Spinal cord (tissue), 10 donors: Measurements from ENCODE around the gene RELB. TPM values are rescaled to one million over a fixed set of nuclear protein-coding genes. Genes with fewer than 3 reads are reported as not detected.
A peak's percentile ranks its signal among the peaks of the same experiment; 100 is the strongest.

Experiments used
- DNase-seq, 6 donors: peaks; one replicate each; pipeline versions ENCODE4 v3.0.0 to v3.0.0-alpha.2; 2013 to 2015; ENCODE audit warnings: low spot score in 6 of 6, low read depth in 4 of 6
- H3K27ac ChIP-seq: one replicate; pipeline ENCODE4 v1.5.1; 2013; ENCODE audit warnings: low read depth, low read length, control low read depth
- H3K27me3 ChIP-seq: one replicate; pipeline ENCODE4 v1.6.1; 2013; ENCODE audit warnings: low read length; ENCODE audit not compliant: control insufficient read depth, insufficient read depth
- H3K36me3 ChIP-seq: one replicate; pipeline ENCODE4 v1.6.1; 2013; ENCODE audit warnings: low read length; ENCODE audit not compliant: control insufficient read depth, insufficient read depth
- H3K4me1 ChIP-seq: one replicate; pipeline ENCODE4 v1.6.1; 2013; ENCODE audit warnings: low read length; ENCODE audit not compliant: control insufficient read depth, insufficient read depth
- H3K4me3 ChIP-seq: one replicate; pipeline ENCODE4 v1.5.1; 2013; ENCODE audit warnings: low read depth, low read length, control low read depth
- H3K9me3 ChIP-seq: one replicate; pipeline ENCODE4 v1.6.1; 2013; ENCODE audit warnings: low read length; ENCODE audit not compliant: control insufficient read depth, insufficient read depth
- WGBS: methylation state at CpG from one replicate; pipeline ENCODE4 v1.1.5; 2013; ENCODE audit warnings: missing lambda C conversion rate; ENCODE audit not compliant: insufficient coverage; 5-methylcytosine and 5-hydroxymethylcytosine counted together
- polyA plus RNA-seq, 2 donors: library from polyadenylated mRNA; unstranded; fragments of 120-200 nt; gene quantifications; one replicate each; pipeline ENCODE4 v1.2.1, GENCODE V29; 2013; ENCODE audit not compliant: insufficient read length in 2 of 2
- total RNA-seq, 2 donors: library from RNA; depleted of rRNA in 1 of 2; stranded (reverse); fragments of 120-200 nt in 1 of 2; fragments of >200 nt in 1 of 2; gene quantifications; one replicate each; pipeline versions ENCODE4 v1.2.3 to v1.2.4, GENCODE V29; 2013 to 2014
- donor health status: healthy.

Gene RELB
- total and polyA plus RNA-seq, 4 donors: 2.4 to 4.0 (median 3.4) TPM

GRCh38 chr19:45011959-45012358 is 10.7 kb downstream of the RELB start:
- DNase-seq: no peak
- 93% methylated on average over 31 of the region's 42 CpGs for WGBS
- Histone ChIP-seq H3K27me3 (peaks cover 4% of the 10 kb centered on the region), H3K4me3 (no peak overlapping the region), H3K27ac (no peak overlapping the region), H3K9me3 (no peaks in the 10 kb centered on the region), H3K4me1 (peaks cover 4% of the 10 kb centered on the region), H3K36me3 (peaks cover 3% of the 10 kb centered on the region)

- no peaks in the 10 kb centered on the region for H3K27me3 ChIP-seq
- H3K36me3 ChIP-seq: no peaks in the 10 kb centered on the region
- WGBS: 74% methylated on average over 8 of the region's 13 CpGs
- no peak overlapping the region for H3K4me3 ChIP-seq
- H3K27ac ChIP-seq: no peak overlapping the region
- DNase-seq: peak; percentile 26 to 81 (median 48)
- H3K9me3 ChIP-seq: no peaks in the 10 kb centered on the region
- peaks cover 8% of the 10 kb centered on the region for H3K4me1 ChIP-seq
These were observed 15.4 kb downstream of the RELB start for GRCh38 chr19:45016388-45017314.

GRCh38 chr19:45019187-45019586 is 17.9 kb downstream of the RELB start:
- no peak overlapping the region for H3K4me3 ChIP-seq
- peaks cover 8% of the 10 kb centered on the region for H3K4me1 ChIP-seq
- no peaks in the 10 kb centered on the region for H3K27me3 ChIP-seq
- peaks cover 5% of the 10 kb centered on the region for H3K36me3 ChIP-seq
- 100% methylated on average over 2 of the region's 2 CpGs for WGBS
- no peaks in the 10 kb centered on the region for H3K9me3 ChIP-seq
- no peak for DNase-seq
- no peak overlapping the region for H3K27ac ChIP-seq

- Histone ChIP-seq H3K4me3 (no peak overlapping the region), H3K4me1 (peaks cover 8% of the 10 kb centered on the region)
- WGBS: no CpG with 5 or more reads among the region's 3 CpGs
These were observed 18.8 kb downstream of the RELB start for GRCh38 chr19:45020071-45020470.

GRCh38 chr19:45021971-45022370 is 20.7 kb downstream of the RELB start:
- 80% methylated on average over 14 of the region's 14 CpGs for WGBS
- Histone ChIP-seq H3K4me3 (no peak overlapping the region), H3K4me1 (peaks cover 4% of the 10 kb centered on the region), H3K27ac (no peak overlapping the region), H3K27me3 (no peaks in the 10 kb centered on the region), H3K9me3 (no peaks in the 10 kb centered on the region), H3K36me3 (peaks cover 7% of the 10 kb centered on the region)
- no peak for DNase-seq

More at GRCh38 chr19:45020071-45020470, 18.8 kb downstream of the RELB start:
- no peaks in the 10 kb centered on the region for H3K27me3 ChIP-seq
- H3K9me3 ChIP-seq: no peaks in the 10 kb centered on the region
- DNase-seq: no peak
- no peak overlapping the region for H3K27ac ChIP-seq
- H3K36me3 ChIP-seq: peaks cover 5% of the 10 kb centered on the region

GRCh38 chr19:45023048-45023447 is 21.8 kb downstream of the RELB start:
- DNase-seq: no peak
- 82% methylated on average over 1 of the region's 4 CpGs for WGBS
- Histone ChIP-seq H3K27ac (no peak overlapping the region), H3K9me3 (no peaks in the 10 kb centered on the region), H3K4me1 (no peaks in the 10 kb centered on the region), H3K4me3 (no peak overlapping the region), H3K27me3 (no peaks in the 10 kb centered on the region), H3K36me3 (peaks cover 7% of the 10 kb centered on the region)

GRCh38 chr19:45025264-45025663 is 24.0 kb downstream of the RELB start:
- H3K9me3 ChIP-seq: no peaks in the 10 kb centered on the region
- no peak overlapping the region for H3K27ac ChIP-seq
- no peaks in the 10 kb centered on the region for H3K27me3 ChIP-seq
- peaks cover 11% of the 10 kb centered on the region for H3K36me3 ChIP-seq
- 89% methylated on average over 5 of the region's 9 CpGs for WGBS
- no peak overlapping the region for H3K4me3 ChIP-seq
- no peak for DNase-seq
- no peaks in the 10 kb centered on the region for H3K4me1 ChIP-seq

- 81% methylated on average over 2 of the region's 2 CpGs for WGBS
These were observed 26.1 kb downstream of the RELB start for GRCh38 chr19:45027371-45027770.

GRCh38 chr19:45030825-45031224 is 29.6 kb downstream of the RELB start:
- H3K4me1 ChIP-seq: no peaks in the 10 kb centered on the region
- 98% methylated on average over 4 of the region's 6 CpGs for WGBS
- H3K27me3 ChIP-seq: no peaks in the 10 kb centered on the region
- no peak overlapping the region for H3K4me3 ChIP-seq
- no peak overlapping the region for H3K27ac ChIP-seq
- DNase-seq: no peak
- peaks cover 21% of the 10 kb centered on the region for H3K36me3 ChIP-seq
- no peaks in the 10 kb centered on the region for H3K9me3 ChIP-seq

More at GRCh38 chr19:45027371-45027770, 26.1 kb downstream of the RELB start:
- DNase-seq: no peak
- H3K36me3 ChIP-seq: peaks cover 10% of the 10 kb centered on the region
- no peaks in the 10 kb centered on the region for H3K4me1 ChIP-seq
- no peaks in the 10 kb centered on the region for H3K9me3 ChIP-seq
- no peak overlapping the region for H3K4me3 ChIP-seq
- no peak overlapping the region for H3K27ac ChIP-seq
- no peaks in the 10 kb centered on the region for H3K27me3 ChIP-seq

GRCh38 chr19:45032421-45032820 is 31.2 kb downstream of the RELB start:
- H3K9me3 ChIP-seq: no peaks in the 10 kb centered on the region
- H3K36me3 ChIP-seq: peaks cover 25% of the 10 kb centered on the region
- H3K4me3 ChIP-seq: no peak overlapping the region
- H3K4me1 ChIP-seq: no peaks in the 10 kb centered on the region
- 81% methylated on average over 18 of the region's 18 CpGs for WGBS
- no peak for DNase-seq
- H3K27me3 ChIP-seq: no peaks in the 10 kb centered on the region
- no peak overlapping the region for H3K27ac ChIP-seq
